ES-I3 (cell line): ENCODE data around the gene TRAPPC11.
"Not testable (repeated sequence)": the region's sequence is repeated elsewhere in the genome, so short reads cannot be mapped to it uniquely, and the experiment has no call there.

Experiments used
- H3K36me3 ChIP-seq: 2 replicates; pipeline ENCODE4 v1.6.1; 2013; ENCODE audit warnings: mild to moderate bottlenecking, low read length, control low read depth, moderate library complexity; ENCODE audit not compliant: insufficient read depth
- H3K4me1 ChIP-seq: 2 replicates; pipeline ENCODE4 v1.6.1; 2013; ENCODE audit warnings: mild to moderate bottlenecking, control low read depth, low read length; ENCODE audit not compliant: insufficient read depth
- H3K9ac ChIP-seq: 2 replicates; pipeline ENCODE4 v1.6.1; 2013; ENCODE audit warnings: low read depth, mild to moderate bottlenecking, low read length, moderate library complexity
- H3K9me3 ChIP-seq: 2 replicates; pipeline ENCODE4 v1.6.1; 2013; ENCODE audit warnings: mild to moderate bottlenecking, low read length, moderate library complexity; ENCODE audit not compliant: control insufficient read depth, insufficient read depth

The TRAPPC11 gene

DNA sequence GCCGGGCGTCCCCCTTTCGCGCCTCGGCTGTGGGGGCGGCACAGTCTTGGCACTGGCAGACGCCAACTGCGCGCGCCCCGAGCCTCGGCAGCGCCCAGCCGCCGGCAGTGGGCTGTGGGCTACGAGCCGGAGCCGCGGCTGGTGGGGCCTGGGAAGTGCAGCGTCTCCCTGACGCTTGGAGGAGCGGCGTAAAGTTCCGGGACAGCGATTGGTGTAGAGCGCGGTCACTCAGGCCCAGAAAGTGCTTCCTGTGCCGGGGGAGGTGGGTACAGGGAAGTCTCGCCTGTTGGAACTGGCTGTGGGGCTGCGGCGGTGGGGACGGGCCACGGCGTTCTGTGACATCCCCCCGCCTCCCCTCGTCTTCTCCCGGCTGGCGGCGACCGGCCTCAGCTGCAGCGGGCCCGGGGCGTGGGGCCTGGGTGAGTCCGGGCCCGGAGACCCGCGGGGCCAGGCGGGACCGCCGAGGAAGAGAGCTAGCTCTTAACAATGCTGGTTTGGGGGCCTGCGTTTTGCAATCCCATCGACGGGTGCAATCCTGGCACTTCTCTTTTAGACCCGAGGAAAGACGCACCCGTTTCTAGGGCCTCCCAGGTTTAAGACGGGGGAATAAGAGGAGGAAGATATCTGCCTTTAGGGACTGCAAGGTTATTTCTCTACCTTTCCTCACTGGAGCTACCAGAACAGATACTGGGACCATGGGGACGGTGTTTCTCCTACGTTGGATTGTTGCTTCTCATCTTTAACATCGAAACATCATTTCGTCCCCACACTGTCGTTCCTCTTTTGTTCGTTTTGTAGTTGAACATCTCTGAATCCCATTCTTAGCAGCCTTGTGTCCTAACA lies at the start of gene TRAPPC11, which contains the start of gene RWDD4:
Gene TRAPPC11, plus strand, starts transcription at position 265 of the 843 bp plus-strand sequence. CDS start 4,575 bp downstream, outside the sequence.
Gene RWDD4, minus strand, starts transcription at position 157 of the 843 bp plus-strand sequence. CDS start 233 bp downstream, outside the sequence.
- Histone ChIP-seq H3K9ac (peak within 1 kb of the TSS; percentile 86), H3K36me3 (no peaks in the 10 kb centered on the region), H3K4me1 (0 out of 2 replicates have a peak, but pooled peaks cover 5% of the 10 kb centered on the region), H3K9me3 (no peaks in the 10 kb centered on the region)

GRCh38 chr4:183610033-183610432 lies 49.1 kb upstream of the TRAPPC11 start:
- H3K4me1 ChIP-seq: no peaks in the 10 kb centered on the region
- H3K9ac ChIP-seq: no peak overlapping the region
- H3K36me3 ChIP-seq: no peaks in the 10 kb centered on the region
- H3K9me3 ChIP-seq: no peaks in the 10 kb centered on the region

- Histone ChIP-seq H3K9me3 (no peaks in the 10 kb centered on the region), H3K4me1 (no peaks in the 10 kb centered on the region), H3K36me3 (no peaks in the 10 kb centered on the region), H3K9ac (no peak overlapping the region)
These were observed 48.5 kb upstream of the TRAPPC11 start for GRCh38 chr4:183610613-183611012.

DNA sequence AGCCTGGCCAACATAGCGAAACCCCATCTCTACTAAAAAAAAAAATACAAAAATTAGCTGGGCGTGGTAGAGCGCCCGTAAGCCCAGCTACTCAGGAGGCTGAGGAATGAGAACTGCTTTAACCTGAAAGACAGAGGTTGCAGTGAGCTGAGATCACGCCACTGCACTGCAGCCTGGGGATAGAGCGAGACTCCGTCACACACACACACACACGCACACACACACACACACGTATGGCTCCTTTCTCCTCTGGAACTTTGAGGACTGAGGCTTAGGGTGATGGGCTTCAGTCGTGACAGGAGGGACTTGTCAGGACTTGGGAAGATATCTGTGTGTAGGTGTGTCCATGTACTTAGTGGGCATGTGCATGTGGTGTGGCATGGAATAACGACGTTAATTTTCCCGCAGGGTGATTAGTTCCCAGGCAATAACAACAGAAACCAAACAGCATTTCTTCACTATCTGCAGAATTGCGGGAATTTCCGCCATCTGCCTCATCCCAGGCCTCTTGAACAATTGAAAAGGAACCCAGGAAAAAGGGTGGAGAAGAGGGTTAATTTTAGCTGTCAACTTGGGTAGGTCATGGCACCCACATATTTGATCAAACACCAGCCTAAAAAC lies 47.8 kb upstream of the TRAPPC11 start:
- H3K36me3 ChIP-seq: no peaks in the 10 kb centered on the region
- H3K9me3 ChIP-seq: no peaks in the 10 kb centered on the region
- H3K4me1 ChIP-seq: no peaks in the 10 kb centered on the region
- no peak overlapping the region for H3K9ac ChIP-seq

GRCh38 chr4:183612329-183613250 lies 46.5 kb upstream of the TRAPPC11 start:
- Histone ChIP-seq H3K9ac (no peak overlapping the region), H3K36me3 (no peaks in the 10 kb centered on the region), H3K4me1 (no peaks in the 10 kb centered on the region), H3K9me3 (no peaks in the 10 kb centered on the region)

DNA sequence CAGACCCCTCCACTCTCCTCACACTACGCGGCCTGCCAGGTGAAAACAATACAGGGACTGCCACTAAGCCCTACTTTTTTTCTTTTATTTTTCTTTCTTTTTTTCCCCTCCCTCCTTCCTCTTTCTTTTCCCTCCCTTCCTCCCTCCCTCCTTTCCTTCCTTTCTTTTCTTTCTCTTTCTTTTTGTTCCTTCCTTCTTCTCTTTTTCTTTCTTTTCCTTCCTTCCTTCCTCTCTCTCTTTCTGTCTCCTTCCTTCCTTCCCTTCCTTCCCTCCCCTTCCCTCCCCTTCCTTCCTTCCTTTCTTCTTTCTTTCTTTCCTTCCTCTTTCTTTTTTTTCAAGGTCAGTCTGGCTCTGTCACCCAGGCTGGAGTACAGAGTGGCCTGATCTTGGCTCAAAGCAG lies 42.0 kb upstream of the TRAPPC11 start:
- no peaks in the 10 kb centered on the region for H3K9me3 ChIP-seq
- no peaks in the 10 kb centered on the region for H3K4me1 ChIP-seq
- no peak overlapping the region for H3K9ac ChIP-seq
- H3K36me3 ChIP-seq: no peaks in the 10 kb centered on the region

- Histone ChIP-seq H3K36me3 (no peaks in the 10 kb centered on the region), H3K9ac (no peak overlapping the region), H3K9me3 (no peaks in the 10 kb centered on the region), H3K4me1 (no peaks in the 10 kb centered on the region)
These were observed 40.4 kb upstream of the TRAPPC11 start for GRCh38 chr4:183618681-183619080.

- no peaks in the 10 kb centered on the region for H3K4me1 ChIP-seq
- H3K9ac ChIP-seq: no peak overlapping the region
- H3K36me3 ChIP-seq: no peaks in the 10 kb centered on the region
- H3K9me3 ChIP-seq: no peaks in the 10 kb centered on the region
These were observed 38.7 kb upstream of the TRAPPC11 start for GRCh38 chr4:183620421-183620820.

GRCh38 chr4:183621875-183622274 lies 37.2 kb upstream of the TRAPPC11 start:
- no peaks in the 10 kb centered on the region for H3K36me3 ChIP-seq
- no peaks in the 10 kb centered on the region for H3K9me3 ChIP-seq
- H3K9ac ChIP-seq: no peak overlapping the region
- H3K4me1 ChIP-seq: no peaks in the 10 kb centered on the region

GRCh38 chr4:183624548-183624947 lies 34.5 kb upstream of the TRAPPC11 start:
- Histone ChIP-seq H3K36me3 (no peaks in the 10 kb centered on the region), H3K4me1 (no peaks in the 10 kb centered on the region), H3K9me3 (no peaks in the 10 kb centered on the region), H3K9ac (no peak overlapping the region)

DNA sequence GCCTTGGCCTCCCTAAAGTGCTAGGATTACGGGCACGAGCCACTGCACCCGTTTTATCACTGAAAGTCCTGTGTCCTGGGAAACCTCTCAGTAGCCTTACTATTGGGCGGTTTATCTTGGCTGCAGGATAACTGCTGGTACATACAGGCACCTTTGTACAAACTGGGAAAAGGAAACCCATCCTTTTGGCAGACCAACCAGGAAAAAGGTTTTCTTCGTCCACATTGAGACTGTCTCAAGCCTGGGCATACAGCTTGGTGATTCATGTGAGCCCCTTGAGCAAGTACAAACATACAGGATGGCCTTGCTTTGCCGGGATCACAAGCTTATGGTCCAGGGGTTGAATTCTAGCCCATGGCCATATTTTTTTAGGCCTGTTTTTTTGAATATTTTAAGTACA lies 32.9 kb upstream of the TRAPPC11 start:
- Histone ChIP-seq H3K9me3 (no peaks in the 10 kb centered on the region), H3K36me3 (no peaks in the 10 kb centered on the region), H3K9ac (no peak overlapping the region), H3K4me1 (no peaks in the 10 kb centered on the region)

DNA sequence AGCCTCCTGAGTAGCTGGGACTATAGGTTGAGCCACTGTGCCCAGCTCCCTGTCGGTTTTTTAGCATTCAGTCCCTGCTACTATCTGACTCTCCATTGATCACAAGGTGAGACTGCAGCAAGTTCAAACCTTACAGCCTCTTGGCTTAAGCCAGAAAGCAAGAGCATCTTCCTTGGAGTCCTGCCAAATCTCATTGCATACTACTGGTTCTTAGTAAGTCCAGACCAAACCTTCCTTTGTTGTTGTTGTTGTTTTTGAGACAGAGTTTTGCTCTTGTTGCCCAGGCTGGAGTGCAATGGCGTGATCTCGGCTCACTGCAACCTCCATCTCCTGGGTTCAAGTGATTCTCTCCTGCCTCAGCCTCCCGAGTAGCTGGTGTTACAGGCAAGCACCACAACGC lies 31.8 kb upstream of the TRAPPC11 start:
- not testable (repeated sequence) for H3K9me3 ChIP-seq, H3K4me1 ChIP-seq, H3K36me3 ChIP-seq, H3K9ac ChIP-seq

- Histone ChIP-seq H3K36me3 (no peaks in the 10 kb centered on the region), H3K9ac (no peak overlapping the region), H3K4me1 (no peaks in the 10 kb centered on the region)
These were observed 31.0 kb upstream of the TRAPPC11 start for GRCh38 chr4:183627979-183628588.

More at GRCh38 chr4:183627979-183628588, 31.0 kb upstream of the TRAPPC11 start:
- H3K9me3 ChIP-seq: no peaks in the 10 kb centered on the region
